HepG2 (cell line): Measurements from ENCODE around the gene TNFRSF13B.

ENCODE experiments used
- ATF2 ChIP-seq: sonication (generic); formaldehyde crosslinking; IDR thresholded peaks from 2 replicates; pipeline ENCODE4 v1.4.0; 2020; ENCODE audit warnings: missing genetic modification reagents
- BRCA1 ChIP-seq: sonication (generic); formaldehyde crosslinking; IDR thresholded peaks from 2 replicates; pipeline ENCODE4 v1.4.0; 2020; ENCODE audit warnings: missing genetic modification reagents
- CC2D1A ChIP-seq: sonication (generic); formaldehyde crosslinking; IDR thresholded peaks from 2 replicates; pipeline ENCODE4 v1.8.1; 2023; ENCODE audit warnings: mild to moderate bottlenecking, missing genetic modification reagents
- CEBPB ChIP-seq: IDR thresholded peaks from 2 replicates; pipeline ENCODE4 v1.6.1; 2011; ENCODE audit warnings: low read depth, low read length, improper control_type of control experiment, borderline replicate concordance
- CTCF ChIP-seq: sonication (generic); formaldehyde crosslinking; IDR thresholded peaks from 2 replicates; pipeline ENCODE4 v1.5.0; 2020; ENCODE audit warnings: mild to moderate bottlenecking, missing genetic modification reagents, moderate library complexity
- EZH2 ChIP-seq: conservative IDR thresholded peaks from 2 replicates; pipeline ENCODE4 v1.6.1; 2012; ENCODE audit warnings: mild to moderate bottlenecking, low read depth, low read length, moderate library complexity
- JUND ChIP-seq: sonication (generic); formaldehyde crosslinking; IDR thresholded peaks from 2 replicates; pipeline ENCODE4 v1.8.0; 2022; ENCODE audit warnings: mild to moderate bottlenecking, missing genetic modification reagents
- NR0B2 ChIP-seq: sonication (generic); formaldehyde crosslinking; IDR thresholded peaks from 2 replicates; pipeline ENCODE4 v1.4.0; 2020; ENCODE audit warnings: mild to moderate bottlenecking, missing genetic modification reagents
- NR1H2 ChIP-seq: sonication (generic); formaldehyde crosslinking; IDR thresholded peaks from 2 replicates; pipeline ENCODE4 v1.8.1; 2022; ENCODE audit warnings: low read depth, missing genetic modification reagents, borderline replicate concordance
- SALL2 ChIP-seq: sonication (generic); formaldehyde crosslinking; IDR thresholded peaks from 2 replicates; pipeline ENCODE4 v1.8.1; 2023; ENCODE audit warnings: mild to moderate bottlenecking, missing genetic modification reagents, inconsistent platforms
- SKIL ChIP-seq: sonication (generic); formaldehyde crosslinking; IDR thresholded peaks from 2 replicates; pipeline ENCODE4 v1.8.0; 2022; ENCODE audit warnings: missing genetic modification reagents, mild to moderate bottlenecking, moderate library complexity, borderline replicate concordance
- ZNF512 ChIP-seq: sonication (generic); formaldehyde crosslinking; IDR thresholded peaks from 2 replicates; pipeline ENCODE4 v1.4.0; 2020; ENCODE audit warnings: mild to moderate bottlenecking, missing genetic modification reagents
- ZNF747 ChIP-seq: sonication (generic); formaldehyde crosslinking; IDR thresholded peaks from 2 replicates; pipeline ENCODE4 v1.8.1; 2023; ENCODE audit warnings: missing genetic modification reagents, mild to moderate bottlenecking, borderline replicate concordance
- TF ChIP-seq, protein P1 (sequence below): sonication (generic); formaldehyde crosslinking; IDR thresholded peaks from 2 replicates; pipeline ENCODE4 v1.8.1; 2022; ENCODE audit warnings: mild to moderate bottlenecking, missing genetic modification reagents

DNA sequence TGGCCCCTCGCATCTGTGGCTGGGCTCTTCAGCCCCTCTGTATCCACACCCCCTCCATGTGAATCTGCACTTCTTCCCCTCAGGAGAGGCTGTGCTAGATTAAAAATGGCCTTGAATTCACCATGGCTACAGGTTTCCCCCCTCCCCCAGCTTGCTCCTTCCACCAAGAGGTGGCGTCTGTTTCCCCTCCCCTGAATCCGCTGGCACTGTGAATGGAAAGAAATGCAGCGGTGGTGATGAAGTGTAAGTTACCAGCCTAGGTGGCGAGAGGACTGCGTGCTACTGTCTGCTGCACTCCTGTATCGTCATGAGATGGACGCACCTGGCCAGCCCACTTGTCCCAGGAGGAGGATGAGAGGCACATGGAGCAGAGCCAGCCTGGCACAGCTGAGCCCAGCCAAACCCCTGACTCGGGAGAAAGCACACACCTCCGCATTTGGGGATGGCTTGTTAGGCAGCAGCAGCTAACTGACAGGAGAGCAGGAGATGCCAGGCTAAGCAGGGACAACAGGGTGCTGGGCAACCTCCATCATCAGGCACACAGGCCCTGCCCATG is 26.2 kb downstream of the TNFRSF13B start:
- TF ChIP-seq CC2D1A (CRISPR knock-in tag), result no peak
- peak; percentile 27 for TF ChIP-seq CTCF (CRISPR knock-in tag)
- TF ChIP-seq SALL2 (CRISPR knock-in tag), result no peak
- no peak for TF ChIP-seq CEBPB
- TF ChIP-seq ZNF512 (CRISPR knock-in tag), result no peak
- TF ChIP-seq ATF2, result no peak
- no peak for TF ChIP-seq BRCA1 (CRISPR knock-in tag)
- no peak for TF ChIP-seq NR1H2 (CRISPR knock-in tag)
- TF ChIP-seq NR0B2, result no peak
- no peak for TF ChIP-seq EZH2
- TF ChIP-seq, protein P1, sequence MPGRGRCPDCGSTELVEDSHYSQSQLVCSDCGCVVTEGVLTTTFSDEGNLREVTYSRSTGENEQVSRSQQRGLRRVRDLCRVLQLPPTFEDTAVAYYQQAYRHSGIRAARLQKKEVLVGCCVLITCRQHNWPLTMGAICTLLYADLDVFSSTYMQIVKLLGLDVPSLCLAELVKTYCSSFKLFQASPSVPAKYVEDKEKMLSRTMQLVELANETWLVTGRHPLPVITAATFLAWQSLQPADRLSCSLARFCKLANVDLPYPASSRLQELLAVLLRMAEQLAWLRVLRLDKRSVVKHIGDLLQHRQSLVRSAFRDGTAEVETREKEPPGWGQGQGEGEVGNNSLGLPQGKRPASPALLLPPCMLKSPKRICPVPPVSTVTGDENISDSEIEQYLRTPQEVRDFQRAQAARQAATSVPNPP (CRISPR knock-in tag), result no peak
- TF ChIP-seq SKIL, result no peak
- TF ChIP-seq JUND, result no peak
- TF ChIP-seq ZNF747, result no peak
